ENCODE data around the gene HOXA10. TPM values are rescaled to one million over a fixed set of nuclear protein-coding genes. Genes with fewer than 3 reads are reported as not detected.

HOXA10 gene
- total RNA-seq, 1 experiment from 2014 or later = 19.6 TPM

GRCh38 chr7:27123007-27123476 is 51.1 kb downstream of the HOXA10 start:
- H3K4me1 ChIP-seq (ENCODE audit: control insufficient read depth in 1 of 2, insufficient read depth in 2 of 2, low read length in 2 of 2) = peaks cover 33 to 75% of the 10 kb centered on the region in 2 experiments
- ATAC-seq (no peak), DNase-seq (ENCODE audit: low read depth, low spot score) (no peak)
- no peak overlapping the region for H3K4me3 ChIP-seq (replicated peaks in 1 of 2; ENCODE audit: low read depth in 1 of 2, low read length in 2 of 2)
- RAD21 ChIA-PET (ENCODE audit: low non-redundant PET in 1 of 2, low total read pairs in 2 of 2, uncharacterized antibody in 2 of 2, unreplicated experiment in 2 of 2) = no interaction called here
- peaks cover 36% of the 10 kb centered on the region; the same call in 1 of the 2 replicates for H3K27me3 ChIP-seq (ENCODE audit: insufficient read depth, low read length)
- H2AFZ ChIP-seq (ENCODE audit: low read depth, low read length, poor library complexity, severe bottlenecking) = no peak overlapping the region
- H3K9ac ChIP-seq (ENCODE audit: low read length) = no peak overlapping the region
- no peaks in the 10 kb centered on the region for H3K9me3 ChIP-seq (ENCODE audit: control insufficient read depth in 1 of 2, insufficient read depth in 1 of 2, low read depth in 1 of 2, low read length in 2 of 2)
- intact Hi-C loops (cut with micrococcal nuclease) = no loop called here
- POLR2A ChIA-PET = no interaction called here
- no peaks in the 10 kb centered on the region for H3K9me2 ChIP-seq (ENCODE audit: insufficient read depth)
- TF ChIP-seq, protein P1, sequence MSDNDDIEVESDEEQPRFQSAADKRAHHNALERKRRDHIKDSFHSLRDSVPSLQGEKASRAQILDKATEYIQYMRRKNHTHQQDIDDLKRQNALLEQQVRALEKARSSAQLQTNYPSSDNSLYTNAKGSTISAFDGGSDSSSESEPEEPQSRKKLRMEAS (IDR thresholded peaks at IDR 0.05) = no peak
- no peak for TF ChIP-seq FOSL1 (IDR thresholded peaks at IDR 0.05; ENCODE audit: low read depth)
- TF ChIP-seq POLR2AphosphoS5 (IDR thresholded peaks at IDR 0.05; ENCODE audit: low read depth, low read length) = no peak
- TF ChIP-seq POLR2A (IDR thresholded peaks at IDR 0.05; ENCODE audit: borderline replicate concordance, extremely low read depth, insufficient read depth, insufficient read length) = no peak
- TF ChIP-seq YY1 (IDR thresholded peaks at IDR 0.05; ENCODE audit: extremely low read depth, insufficient replicate concordance, low read depth, low read length) = no peak
- no peak for TF ChIP-seq TCF7L2 (IDR thresholded peaks at IDR 0.05; ENCODE audit: borderline replicate concordance, extremely low read depth, insufficient read depth, insufficient read length)
- TF ChIP-seq REST (IDR thresholded peaks at IDR 0.05; ENCODE audit: low read depth) = no peak
- TF ChIP-seq CBX3 (IDR thresholded peaks at IDR 0.05; ENCODE audit: low read depth) = no peak
- TF ChIP-seq EGR1 (IDR thresholded peaks at IDR 0.05; ENCODE audit: low read depth) = no peak
- no peak for TF ChIP-seq ZFX (IDR thresholded peaks at IDR 0.05)
- TF ChIP-seq, protein P2, sequence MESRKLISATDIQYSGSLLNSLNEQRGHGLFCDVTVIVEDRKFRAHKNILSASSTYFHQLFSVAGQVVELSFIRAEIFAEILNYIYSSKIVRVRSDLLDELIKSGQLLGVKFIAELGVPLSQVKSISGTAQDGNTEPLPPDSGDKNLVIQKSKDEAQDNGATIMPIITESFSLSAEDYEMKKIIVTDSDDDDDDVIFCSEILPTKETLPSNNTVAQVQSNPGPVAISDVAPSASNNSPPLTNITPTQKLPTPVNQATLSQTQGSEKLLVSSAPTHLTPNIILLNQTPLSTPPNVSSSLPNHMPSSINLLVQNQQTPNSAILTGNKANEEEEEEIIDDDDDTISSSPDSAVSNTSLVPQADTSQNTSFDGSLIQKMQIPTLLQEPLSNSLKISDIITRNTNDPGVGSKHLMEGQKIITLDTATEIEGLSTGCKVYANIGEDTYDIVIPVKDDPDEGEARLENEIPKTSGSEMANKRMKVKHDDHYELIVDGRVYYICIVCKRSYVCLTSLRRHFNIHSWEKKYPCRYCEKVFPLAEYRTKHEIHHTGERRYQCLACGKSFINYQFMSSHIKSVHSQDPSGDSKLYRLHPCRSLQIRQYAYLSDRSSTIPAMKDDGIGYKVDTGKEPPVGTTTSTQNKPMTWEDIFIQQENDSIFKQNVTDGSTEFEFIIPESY (IDR thresholded peaks at IDR 0.05; ENCODE audit: extremely low read depth, insufficient replicate concordance, low read length) = no peak
- no peak for TF ChIP-seq EZH2 (IDR thresholded peaks at IDR 0.05)
- no peak for TF ChIP-seq CTCF (IDR thresholded peaks at IDR 0.05 in 2 of 3, conservative IDR thresholded peaks at IDR 0.05 in 1 of 3; ENCODE audit: borderline replicate concordance in 1 of 3, insufficient read depth in 1 of 3, low read depth in 2 of 3, low read length in 2 of 3)
- TF ChIP-seq CEBPB (IDR thresholded peaks at IDR 0.05; ENCODE audit: low read depth) = no peak
- TF ChIP-seq JUND (IDR thresholded peaks at IDR 0.05) = no peak
- no peak for TF ChIP-seq SP1 (IDR thresholded peaks at IDR 0.05; ENCODE audit: low read depth)
- no peak for TF ChIP-seq ZNF274 (IDR thresholded peaks at IDR 0.05; ENCODE audit: low read depth, low read length)
- TF ChIP-seq, protein P3, sequence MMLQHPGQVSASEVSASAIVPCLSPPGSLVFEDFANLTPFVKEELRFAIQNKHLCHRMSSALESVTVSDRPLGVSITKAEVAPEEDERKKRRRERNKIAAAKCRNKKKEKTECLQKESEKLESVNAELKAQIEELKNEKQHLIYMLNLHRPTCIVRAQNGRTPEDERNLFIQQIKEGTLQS (IDR thresholded peaks at IDR 0.05) = no peak
- BruUV-seq (replicated peaks) = no TSS peak
- no peaks in the 10 kb centered on the region for H3K79me2 ChIP-seq (ENCODE audit: insufficient read depth, low read length)
- H3K4me2 ChIP-seq (ENCODE audit: low read length) = peak overlapping the region; percentile 76; the same call in 1 of the 2 replicates
- H4K20me1 ChIP-seq (ENCODE audit: insufficient read depth) = no peaks in the 10 kb centered on the region
- CTCF ChIA-PET = no interaction called here
- H3K36me3 ChIP-seq (ENCODE audit: control insufficient read depth in 1 of 2, insufficient read depth in 2 of 2, low read length in 2 of 2) = no peaks in the 10 kb centered on the region
- H3K27ac ChIP-seq (ENCODE audit: low read depth, low read length) = no peak overlapping the region
